ENCODE data around the gene CDH22.

CDH22 gene

DNA sequence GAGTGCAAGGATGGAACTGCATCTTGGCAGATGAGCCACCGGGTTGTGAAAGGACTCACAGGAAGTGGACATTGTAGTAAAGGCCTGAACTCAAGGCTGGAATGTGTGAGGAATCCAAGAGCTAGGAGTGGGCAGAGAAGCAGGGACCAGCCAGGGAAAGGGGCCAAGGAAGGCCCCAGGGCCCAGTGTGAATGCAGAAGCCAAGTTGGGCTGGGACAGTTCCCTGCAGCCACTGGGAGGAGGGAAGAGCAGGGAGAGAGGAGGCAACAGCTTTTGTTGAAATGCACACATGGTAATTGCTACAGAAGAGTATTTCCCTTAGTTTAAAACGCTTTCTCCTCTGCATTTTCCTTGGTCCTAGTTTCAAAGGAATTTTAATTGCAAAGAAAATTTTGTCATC lies 34.6 kb downstream of the CDH22 start:
- DNase-seq (ENCODE audit: low spot score) = no peak
- no peak for TF ChIP-seq CTCF (IDR thresholded peaks at IDR 0.05; ENCODE audit: extremely low read depth, insufficient read depth, missing control alignments)
- in situ Hi-C loops (cut with MboI; ENCODE audit: low pct_unique_long_range_greater_than_20kb, low sequenced_read_pairs, unreplicated experiment) = no loop called here

- in situ Hi-C loops (cut with MboI; ENCODE audit: low pct_unique_long_range_greater_than_20kb, low sequenced_read_pairs, unreplicated experiment) = no loop called here
- TF ChIP-seq CTCF (IDR thresholded peaks at IDR 0.05; ENCODE audit: extremely low read depth, insufficient read depth, missing control alignments) = no peak
- no peak for DNase-seq (ENCODE audit: low spot score)
Measured at GRCh38 chr20:46272389-46273047, 35.8 kb downstream of the CDH22 start.

DNA sequence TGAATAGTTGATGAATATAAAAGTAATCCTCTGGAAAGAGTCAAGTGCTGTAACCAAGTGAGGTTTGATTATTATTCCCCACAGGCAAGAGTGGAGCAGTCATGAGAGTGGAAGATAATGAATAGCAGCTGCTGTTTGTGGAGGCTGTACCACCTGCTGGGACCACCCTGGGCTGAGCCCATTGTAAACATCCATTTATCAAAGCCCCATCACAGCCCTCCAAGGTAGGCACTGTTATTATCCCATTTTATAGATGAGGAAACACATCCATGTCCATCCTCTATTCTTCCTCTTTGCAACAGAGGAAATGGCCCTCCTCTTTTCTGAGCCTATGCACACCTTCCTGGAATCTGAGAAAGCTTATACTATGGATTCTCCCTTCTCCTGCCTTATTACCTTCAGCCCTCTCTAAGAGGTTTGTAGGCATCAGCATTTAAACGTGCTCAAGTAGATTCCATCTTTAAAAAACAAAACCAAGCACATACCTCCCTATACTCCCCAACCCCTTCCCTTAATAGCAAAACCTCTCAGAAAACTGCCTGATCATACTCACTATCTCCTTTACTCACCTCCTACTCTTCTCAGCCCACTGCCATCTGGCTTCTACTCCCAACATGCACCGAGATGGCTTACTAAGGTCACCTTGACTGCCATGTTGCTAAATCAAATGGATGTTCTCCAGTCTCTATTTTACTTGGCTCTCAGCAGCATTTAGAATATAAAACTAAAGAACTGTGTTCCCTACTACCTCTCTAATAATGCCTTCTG lies 37.1 kb downstream of the CDH22 start:
- in situ Hi-C loops (cut with MboI; ENCODE audit: low pct_unique_long_range_greater_than_20kb, low sequenced_read_pairs, unreplicated experiment) = no loop called here
- TF ChIP-seq CTCF (IDR thresholded peaks at IDR 0.05; ENCODE audit: extremely low read depth, insufficient read depth, missing control alignments) = no peak
- no peak for DNase-seq (ENCODE audit: low spot score)

DNA sequence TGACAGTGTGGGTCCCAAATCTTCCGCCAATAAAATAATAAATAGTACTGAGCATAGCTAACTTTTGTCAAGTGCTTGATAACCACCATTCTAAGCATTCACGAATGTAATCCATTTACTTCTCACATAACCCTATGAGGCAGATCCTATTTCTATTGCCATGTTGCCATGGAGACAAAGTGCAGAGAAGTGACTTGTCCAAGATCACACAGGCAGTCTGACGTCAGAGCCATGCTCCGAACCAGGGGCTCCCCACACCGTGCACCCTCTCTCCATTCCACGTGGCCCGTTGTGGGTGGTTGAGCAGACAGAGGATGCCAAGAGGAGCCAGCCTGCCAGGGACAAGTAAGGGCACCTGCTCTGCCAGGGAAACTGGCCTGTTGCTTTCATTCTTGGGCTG lies 38.9 kb downstream of the CDH22 start:
- no peak for DNase-seq (ENCODE audit: low spot score)
- no peak for TF ChIP-seq CTCF (IDR thresholded peaks at IDR 0.05; ENCODE audit: extremely low read depth, insufficient read depth, missing control alignments)
- in situ Hi-C loops (cut with MboI; ENCODE audit: low pct_unique_long_range_greater_than_20kb, low sequenced_read_pairs, unreplicated experiment) = no loop called here

DNA sequence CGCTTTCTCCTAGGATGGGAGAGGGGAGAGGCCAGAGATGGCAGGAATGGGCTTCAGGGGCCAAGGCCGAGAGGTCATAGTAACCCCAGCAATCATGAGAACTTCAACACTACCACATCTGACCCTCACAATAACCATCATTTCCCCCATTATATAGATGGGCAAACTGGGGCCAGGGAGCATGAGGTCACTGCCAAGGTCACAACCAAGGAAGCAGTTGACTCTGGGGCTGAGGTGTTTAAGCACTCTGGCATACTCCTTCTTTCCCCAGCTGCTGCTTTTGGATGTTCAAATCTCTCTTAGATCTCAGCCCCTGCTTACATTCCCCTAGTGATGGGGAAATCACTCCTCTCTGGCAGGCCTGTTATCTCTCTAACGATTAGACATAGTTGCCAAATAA lies 39.6 kb downstream of the CDH22 start:
- in situ Hi-C loops (cut with MboI; ENCODE audit: low pct_unique_long_range_greater_than_20kb, low sequenced_read_pairs, unreplicated experiment) = no loop called here
- no peak for DNase-seq (ENCODE audit: low spot score)
- no peak for TF ChIP-seq CTCF (IDR thresholded peaks at IDR 0.05; ENCODE audit: extremely low read depth, insufficient read depth, missing control alignments)

DNA sequence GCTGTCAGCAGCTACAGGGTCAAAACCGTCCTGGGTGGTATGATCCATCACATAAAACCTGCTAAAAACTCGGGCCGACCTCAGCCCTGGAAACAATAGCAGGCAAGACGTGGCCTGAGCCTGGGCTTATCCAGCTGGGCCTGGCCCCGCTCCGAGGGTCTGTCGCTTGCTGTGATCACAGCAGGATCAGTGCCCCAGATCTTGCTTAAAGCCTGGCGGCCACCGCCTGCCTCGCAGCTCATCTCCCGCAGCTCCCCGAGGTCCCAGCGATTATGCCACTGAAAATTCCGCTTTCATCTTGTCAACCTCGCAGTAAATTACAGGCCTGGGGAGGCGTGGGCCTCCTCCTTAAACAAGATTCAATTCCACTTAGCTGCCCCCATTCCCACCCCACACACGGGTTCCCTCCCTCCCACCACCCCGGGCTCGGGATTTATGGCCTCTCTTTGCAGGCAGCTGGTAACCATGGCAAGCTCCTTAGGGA lies 40.1 kb downstream of the CDH22 start:
- in situ Hi-C loops (cut with MboI; ENCODE audit: low pct_unique_long_range_greater_than_20kb, low sequenced_read_pairs, unreplicated experiment) = no loop called here
- no peak for DNase-seq (ENCODE audit: low spot score)
- TF ChIP-seq CTCF (IDR thresholded peaks at IDR 0.05; ENCODE audit: extremely low read depth, insufficient read depth, missing control alignments) = no peak

All from GM13977 (cell line).